HepG2 (cell line): ENCODE data around the gene SMG5. TPM values are rescaled to one million over a fixed set of nuclear protein-coding genes. Genes with fewer than 3 reads are reported as not detected.

ENCODE experiments used
- ARHGAP35 ChIP-seq: sonication (generic); formaldehyde crosslinking; IDR thresholded peaks from 2 replicates; pipeline ENCODE4 v1.9.0; 2022; ENCODE audit warnings: mild to moderate bottlenecking, inconsistent platforms, moderate library complexity, missing genetic modification reagents, borderline replicate concordance
- ARID2 ChIP-seq: sonication (generic); formaldehyde crosslinking; IDR thresholded peaks from 2 replicates; pipeline ENCODE4 v1.8.1; 2022; ENCODE audit warnings: mild to moderate bottlenecking, missing genetic modification reagents, borderline replicate concordance
- FOXK1 ChIP-seq: sonication (generic); formaldehyde crosslinking; IDR thresholded peaks from 2 replicates; pipeline ENCODE4 v1.4.0; 2020; ENCODE audit warnings: low read depth, missing genetic modification reagents, borderline replicate concordance
- GATAD2A ChIP-seq: IDR thresholded peaks from 2 replicates; pipeline ENCODE4 v1.6.1; 2016
- HNF4A ChIP-seq: sonication (generic); formaldehyde crosslinking; IDR thresholded peaks from 2 replicates; pipeline ENCODE4 v1.4.0; 2020; ENCODE audit warnings: missing genetic modification reagents
- HOXA3 ChIP-seq: sonication (generic); formaldehyde crosslinking; IDR thresholded peaks from 2 replicates; pipeline ENCODE4 v1.5.0; 2020; ENCODE audit warnings: missing genetic modification reagents
- HOXA9 ChIP-seq: sonication (generic); formaldehyde crosslinking; IDR thresholded peaks from 2 replicates; pipeline ENCODE4 v1.8.1; 2022; ENCODE audit warnings: missing genetic modification reagents, mild to moderate bottlenecking, moderate library complexity, borderline replicate concordance
- JDP2 ChIP-seq: sonication (generic); formaldehyde crosslinking; IDR thresholded peaks from 2 replicates; pipeline ENCODE4 v1.8.1; 2022; ENCODE audit warnings: missing genetic modification reagents, borderline replicate concordance
- MAFG ChIP-seq: sonication (generic); formaldehyde crosslinking; IDR thresholded peaks from 2 replicates; pipeline ENCODE4 v1.5.1; 2020; ENCODE audit warnings: mild to moderate bottlenecking, missing genetic modification reagents
- PHF21A ChIP-seq: sonication (generic); formaldehyde crosslinking; IDR thresholded peaks from 2 replicates; pipeline ENCODE4 v1.5.0; 2020; ENCODE audit warnings: mild to moderate bottlenecking, missing genetic modification reagents
- PHF8 ChIP-seq: sonication (generic); formaldehyde crosslinking; IDR thresholded peaks from 2 replicates; pipeline ENCODE4 v1.5.0; 2020; ENCODE audit warnings: missing genetic modification reagents
- SALL1 ChIP-seq: sonication (generic); formaldehyde crosslinking; IDR thresholded peaks from 2 replicates; pipeline ENCODE4 v1.8.0; 2022; ENCODE audit warnings: mild to moderate bottlenecking, missing genetic modification reagents
- SIX4 ChIP-seq: sonication (generic); formaldehyde crosslinking; IDR thresholded peaks from 2 replicates; pipeline ENCODE4 v1.4.0; 2020; ENCODE audit warnings: missing genetic modification reagents
- SNAI1 ChIP-seq: sonication (generic); formaldehyde crosslinking; IDR thresholded peaks from 2 replicates; pipeline ENCODE4 v1.5.0; 2020; ENCODE audit warnings: mild to moderate bottlenecking, missing genetic modification reagents, borderline replicate concordance
- SOX6 ChIP-seq, 2 experiments: fragments of 450-650 bp in 1 of 2; sonication (generic) in 1 of 2; formaldehyde crosslinking in 1 of 2; IDR thresholded peaks; 2 replicates each; pipeline versions ENCODE4 v1.4.0 to v1.6.1; 2017 to 2020; ENCODE audit warnings: antibody characterized with exemption in 1 of 2, mild to moderate bottlenecking in 1 of 2, missing genetic modification reagents in 1 of 2
- SRSF1 ChIP-seq: fragments of 200-400 bp; formaldehyde crosslinking; optimal IDR thresholded peaks from 2 replicates; pipeline ENCODE3; 2017; ENCODE audit warnings: mild to moderate bottlenecking, low read depth, low read length, moderate library complexity
- TCF7L2 ChIP-seq: IDR thresholded peaks from 2 replicates; pipeline ENCODE4 v1.6.1; 2011; ENCODE audit warnings: mild to moderate bottlenecking, low read depth, low read length, moderate library complexity
- ZC3H13 ChIP-seq: sonication (generic); formaldehyde crosslinking; IDR thresholded peaks from 2 replicates; pipeline ENCODE4 v1.8.1; 2023; ENCODE audit warnings: mild to moderate bottlenecking, missing genetic modification reagents, moderate library complexity
- ZFP41 ChIP-seq: sonication (generic); formaldehyde crosslinking; IDR thresholded peaks from 2 replicates; pipeline ENCODE4 v1.4.0; 2020; ENCODE audit warnings: mild to moderate bottlenecking, missing genetic modification reagents, borderline replicate concordance
- ZNF296 ChIP-seq: sonication (generic); formaldehyde crosslinking; conservative IDR thresholded peaks from 2 replicates; pipeline ENCODE4 v1.5.0; 2020; ENCODE audit warnings: mild to moderate bottlenecking, missing genetic modification reagents
- ZNF543 ChIP-seq: sonication (generic); formaldehyde crosslinking; IDR thresholded peaks from 2 replicates; pipeline ENCODE4 v1.4.0; 2020; ENCODE audit warnings: mild to moderate bottlenecking, missing genetic modification reagents
- ZNF619 ChIP-seq: sonication (generic); formaldehyde crosslinking; IDR thresholded peaks from 2 replicates; pipeline ENCODE4 v1.4.0; 2020; ENCODE audit warnings: mild to moderate bottlenecking, missing genetic modification reagents
- ZNF672 ChIP-seq: sonication (generic); formaldehyde crosslinking; IDR thresholded peaks from 2 replicates; pipeline ENCODE4 v1.8.1; 2022; ENCODE audit warnings: missing genetic modification reagents
- ZNF850 ChIP-seq: sonication (generic); formaldehyde crosslinking; conservative IDR thresholded peaks from 2 replicates; pipeline ENCODE4 v1.9.0; 2021; ENCODE audit warnings: mild to moderate bottlenecking, missing genetic modification reagents
- ZSCAN30 ChIP-seq: sonication (generic); formaldehyde crosslinking; IDR thresholded peaks from 2 replicates; pipeline ENCODE4 v1.5.0; 2020; ENCODE audit warnings: mild to moderate bottlenecking, missing genetic modification reagents
- polyA plus RNA-seq, 8 experiments: library from polyadenylated mRNA; depleted of rRNA in 3 of 8; stranded (reverse) in 7 of 8; unstranded in 1 of 8; fragments of >200 nt; fragmentation: Illumina TruSeq in 4 of 8; extraction: Trizol in 4 of 8; gene quantifications; 2 replicates each; pipeline versions ENCODE4 v1.2.1 to v1.2.3, GENCODE V29; 2011 to 2016; ENCODE audit warnings: low read depth in 4 of 8, missing spikeins in 1 of 8, mixed read lengths in 1 of 8; ENCODE audit not compliant: insufficient read depth in 1 of 8
- total RNA-seq, 5 experiments: library from RNA; depleted of rRNA; stranded (reverse); fragments of >200 nt; fragmentation: Illumina TruSeq; extraction: Trizol; gene quantifications; 2 replicates each; pipeline ENCODE4 v1.2.3, GENCODE V29; 2016; ENCODE audit warnings: low read depth in 1 of 5
- TF ChIP-seq, protein P1 (sequence below): sonication (generic); formaldehyde crosslinking; IDR thresholded peaks from 2 replicates; pipeline ENCODE4 v1.8.1; 2023; ENCODE audit warnings: mild to moderate bottlenecking, missing genetic modification reagents, borderline replicate concordance
- TF ChIP-seq, protein P2 (sequence below): sonication (generic); formaldehyde crosslinking; IDR thresholded peaks from 2 replicates; pipeline ENCODE4 v1.5.0; 2020; ENCODE audit warnings: mild to moderate bottlenecking, low read depth, missing genetic modification reagents, borderline replicate concordance
- TF ChIP-seq, protein P3 (sequence below): sonication (generic); formaldehyde crosslinking; IDR thresholded peaks from 2 replicates; pipeline ENCODE4 v1.4.0; 2020; ENCODE audit warnings: missing genetic modification reagents, low read depth, mild to moderate bottlenecking, borderline replicate concordance
- TF ChIP-seq, protein P4 (sequence below): sonication (generic); formaldehyde crosslinking; conservative IDR thresholded peaks from 2 replicates; pipeline ENCODE4 v1.8.0; 2022; ENCODE audit warnings: low read depth, missing genetic modification reagents

SMG5 gene
- total and polyA plus RNA-seq, 2 of the 13 experiments (the other 11 are each of a cell fraction or from before 2014, with no cell fraction given) = 50.5 to 84.0 TPM

DNA sequence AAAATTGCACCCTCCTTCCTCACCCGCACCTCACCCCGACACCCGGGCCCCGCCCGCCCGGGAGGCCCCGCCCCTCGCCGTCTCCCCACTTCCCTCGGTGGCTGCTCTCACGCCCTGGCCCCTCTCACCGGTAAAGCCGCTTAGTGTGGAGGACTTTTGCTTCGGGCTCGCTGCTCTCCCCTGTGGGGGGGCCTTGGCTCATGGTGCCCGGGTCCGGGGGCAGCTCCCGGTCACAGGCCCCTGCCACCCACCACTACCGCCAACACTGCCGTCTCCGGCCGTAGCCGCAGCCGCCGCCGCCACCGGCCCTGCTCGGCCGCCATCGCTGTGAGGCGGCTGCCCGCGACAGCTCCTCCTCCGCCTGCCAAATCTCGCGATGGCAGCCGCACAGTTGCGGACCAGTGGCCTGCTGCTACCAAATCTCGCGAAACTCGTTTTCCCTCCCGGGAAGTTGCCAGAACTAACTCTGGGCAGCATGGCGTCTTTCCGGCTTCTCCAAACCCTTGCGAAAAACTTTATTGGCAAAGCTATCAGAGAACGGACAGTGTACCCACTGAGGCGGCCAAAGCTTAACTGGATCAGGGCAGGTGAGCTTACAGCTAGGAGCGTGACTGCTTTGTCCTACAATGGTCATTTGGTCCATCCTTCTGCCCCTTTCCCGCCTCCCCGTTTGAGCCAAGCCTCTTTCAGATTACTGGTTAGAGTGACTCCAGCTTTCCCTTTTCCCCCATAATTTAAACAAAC, at the start of gene SMG5 (continued):
- peak; percentile 10; the same call in 1 of the 2 replicates for TF ChIP-seq ZNF619
- no peak; the same call in 1 of the 2 replicates for TF ChIP-seq SIX4
- TF ChIP-seq ZC3H13 (CRISPR knock-in tag) = no peak
- TF ChIP-seq, protein P1, sequence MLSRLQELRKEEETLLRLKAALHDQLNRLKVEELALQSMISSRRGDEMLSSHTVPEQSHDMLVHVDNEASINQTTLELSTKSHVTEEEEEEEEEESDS = no peak
- TF ChIP-seq ZFP41 (CRISPR knock-in tag) = no peak; the same call in 1 of the 2 replicates
- no peak for TF ChIP-seq ZNF850 (CRISPR knock-in tag)
- peak; percentile 53; the same call in 1 of the 2 replicates for TF ChIP-seq ZNF543 (CRISPR knock-in tag)
- TF ChIP-seq SOX6 (IDR thresholded peaks at IDR 0.05) = no peak
- peak; percentile 76 for TF ChIP-seq SOX6 (CRISPR knock-in tag; IDR thresholded peaks at IDR 0.05)
- TF ChIP-seq FOXK1 (CRISPR knock-in tag) = peak; percentile 91
- TF ChIP-seq HOXA9 (CRISPR knock-in tag) = no peak
- TF ChIP-seq SRSF1 = peak; percentile 69
- peak; percentile 76; the same call in 1 of the 2 replicates for TF ChIP-seq PHF21A (CRISPR knock-in tag)
- TF ChIP-seq ZNF296 = no peak
- no peak for TF ChIP-seq TCF7L2
- TF ChIP-seq, protein P2, sequence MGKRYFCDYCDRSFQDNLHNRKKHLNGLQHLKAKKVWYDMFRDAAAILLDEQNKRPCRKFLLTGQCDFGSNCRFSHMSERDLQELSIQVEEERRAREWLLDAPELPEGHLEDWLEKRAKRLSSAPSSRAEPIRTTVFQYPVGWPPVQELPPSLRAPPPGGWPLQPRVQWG (CRISPR knock-in tag) = no peak
- no peak for TF ChIP-seq ZNF672 (CRISPR knock-in tag)
- TF ChIP-seq HOXA3 (CRISPR knock-in tag) = peak; percentile 99
- peak; percentile 65 for TF ChIP-seq HNF4A (CRISPR knock-in tag)
- TF ChIP-seq, protein P3, sequence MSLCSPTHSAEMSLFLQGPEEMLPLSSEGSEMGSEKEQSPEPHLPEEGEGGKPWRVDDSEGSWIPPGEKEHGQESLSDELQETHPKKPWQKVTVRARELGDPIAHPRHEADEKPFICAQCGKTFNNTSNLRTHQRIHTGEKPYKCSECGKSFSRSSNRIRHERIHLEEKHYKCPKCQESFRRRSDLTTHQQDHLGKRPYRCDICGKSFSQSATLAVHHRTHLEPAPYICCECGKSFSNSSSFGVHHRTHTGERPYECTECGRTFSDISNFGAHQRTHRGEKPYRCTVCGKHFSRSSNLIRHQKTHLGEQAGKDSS (CRISPR knock-in tag) = peak; percentile 27; the same call in 1 of the 2 replicates
- no peak for TF ChIP-seq SNAI1 (CRISPR knock-in tag)
- peak; percentile 92 for TF ChIP-seq PHF8 (CRISPR knock-in tag)
- peak; percentile 81; the same call in 1 of the 2 replicates for TF ChIP-seq ARHGAP35 (CRISPR knock-in tag)
- TF ChIP-seq JDP2 (CRISPR knock-in tag) = no peak
- TF ChIP-seq SALL1 = peak; percentile 61
- TF ChIP-seq, protein P4, sequence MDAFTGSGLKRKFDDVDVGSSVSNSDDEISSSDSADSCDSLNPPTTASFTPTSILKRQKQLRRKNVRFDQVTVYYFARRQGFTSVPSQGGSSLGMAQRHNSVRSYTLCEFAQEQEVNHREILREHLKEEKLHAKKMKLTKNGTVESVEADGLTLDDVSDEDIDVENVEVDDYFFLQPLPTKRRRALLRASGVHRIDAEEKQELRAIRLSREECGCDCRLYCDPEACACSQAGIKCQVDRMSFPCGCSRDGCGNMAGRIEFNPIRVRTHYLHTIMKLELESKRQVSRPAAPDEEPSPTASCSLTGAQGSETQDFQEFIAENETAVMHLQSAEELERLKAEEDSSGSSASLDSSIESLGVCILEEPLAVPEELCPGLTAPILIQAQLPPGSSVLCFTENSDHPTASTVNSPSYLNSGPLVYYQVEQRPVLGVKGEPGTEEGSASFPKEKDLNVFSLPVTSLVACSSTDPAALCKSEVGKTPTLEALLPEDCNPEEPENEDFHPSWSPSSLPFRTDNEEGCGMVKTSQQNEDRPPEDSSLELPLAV (CRISPR knock-in tag) = no peak
- peak; percentile 82 for TF ChIP-seq GATAD2A (CRISPR knock-in tag)
- TF ChIP-seq ZSCAN30 (CRISPR knock-in tag) = no peak
- TF ChIP-seq ARID2 (CRISPR knock-in tag) = no peak
- no peak for TF ChIP-seq MAFG (CRISPR knock-in tag)
